Measurements from ENCODE around the gene PRKCE.

The PRKCE gene

GRCh38 chr2:45750484-45750883 lies 99.0 kb downstream of the PRKCE start:
- no peak for DNase-seq (ENCODE audit: low read depth in 1 of 2, low spot score in 1 of 2)

DNA sequence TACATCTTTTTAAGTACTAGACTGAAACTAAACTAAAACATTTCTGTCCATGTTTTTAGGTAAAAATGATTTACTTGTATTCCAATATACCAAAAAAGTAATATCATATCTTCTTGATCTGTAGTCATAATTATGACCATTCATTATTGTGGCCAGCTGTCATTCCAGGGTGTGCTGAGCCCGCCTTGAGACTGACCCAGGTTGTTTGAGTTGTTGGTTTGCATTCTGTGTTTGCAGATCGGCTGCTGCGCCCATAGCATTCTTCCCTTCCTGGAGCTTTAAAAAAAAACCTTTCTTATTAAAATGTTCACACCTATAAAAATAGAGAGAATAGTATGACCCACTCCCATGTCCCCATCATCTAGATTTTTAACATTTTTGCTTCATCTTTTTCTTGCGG lies 101.9 kb downstream of the PRKCE start:
- DNase-seq (ENCODE audit: low read depth in 1 of 2, low spot score in 1 of 2) = no peak

DNA sequence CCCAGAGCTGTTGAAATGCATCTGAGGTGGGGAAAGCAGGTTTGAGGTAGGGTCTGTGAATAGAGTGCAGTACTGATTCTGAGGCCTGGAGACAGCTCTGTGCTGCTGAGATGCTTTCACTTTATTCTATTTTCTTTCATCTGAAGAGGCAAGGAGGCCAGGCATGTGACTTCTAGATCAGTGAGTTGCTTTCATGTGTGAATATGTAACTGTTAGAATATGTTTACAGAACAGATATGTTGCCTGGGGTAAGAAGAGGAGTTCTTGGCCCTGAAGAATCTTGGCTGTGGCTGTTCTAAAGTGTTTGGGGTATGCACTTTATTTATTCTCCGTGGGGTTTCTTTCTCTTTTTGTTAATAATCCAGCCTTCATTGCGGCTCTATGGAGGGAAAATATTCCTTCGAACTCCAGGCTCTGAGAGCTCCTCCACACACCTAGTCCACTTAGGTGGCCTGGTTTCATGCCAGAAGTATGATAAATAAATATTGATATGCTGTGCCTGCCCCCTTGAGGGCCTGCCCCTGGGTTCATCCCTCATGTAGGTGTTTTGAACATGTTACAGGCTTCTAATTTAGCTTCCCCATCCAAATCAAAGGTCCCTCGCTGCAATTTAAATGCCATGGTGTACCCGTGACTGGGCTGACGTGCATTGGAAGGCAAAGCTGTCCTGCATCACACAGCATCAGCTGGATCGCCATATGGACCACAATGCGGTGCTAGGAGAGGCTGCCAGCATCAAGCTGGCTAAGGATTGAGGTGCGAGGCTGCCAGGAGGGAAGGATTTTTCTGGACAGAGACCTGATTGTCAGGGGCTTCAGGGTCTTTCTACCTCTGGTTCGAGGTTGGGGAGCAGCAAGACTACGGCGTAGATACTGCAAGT lies 102.9 kb downstream of the PRKCE start:
- no peak for DNase-seq (ENCODE audit: low read depth in 1 of 2, low spot score in 1 of 2)

GRCh38 chr2:45755585-45756335 lies 104.3 kb downstream of the PRKCE start:
- no peak for DNase-seq (ENCODE audit: low read depth in 1 of 2, low spot score in 1 of 2)

DNA sequence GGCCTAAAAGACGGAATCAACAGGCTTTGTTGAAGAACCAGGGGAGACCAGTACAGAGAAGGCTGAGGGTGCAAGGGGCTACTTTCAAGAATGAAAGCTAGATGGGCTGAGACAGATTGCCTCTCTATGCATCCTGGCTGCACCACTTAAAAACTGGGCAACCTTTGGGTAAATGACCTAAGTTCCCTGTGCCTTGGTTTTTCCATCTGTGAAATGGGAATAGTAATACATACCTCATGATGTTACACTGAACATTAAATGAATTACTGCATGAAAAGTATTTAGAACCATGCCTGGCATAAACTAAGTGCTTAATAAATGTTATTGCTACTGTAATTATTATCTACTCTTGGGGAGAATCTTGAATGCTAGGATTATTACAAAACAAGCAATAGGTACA lies 106.5 kb downstream of the PRKCE start:
- no peak for DNase-seq (ENCODE audit: low read depth in 1 of 2, low spot score in 1 of 2)

GRCh38 chr2:45759310-45759851 lies 107.9 kb downstream of the PRKCE start:
- DNase-seq (ENCODE audit: low read depth in 1 of 2, low spot score in 1 of 2) = no peak

- no peak for DNase-seq (ENCODE audit: low read depth in 1 of 2, low spot score in 1 of 2)
These were observed 110.2 kb downstream of the PRKCE start for GRCh38 chr2:45761635-45762034.

DNA sequence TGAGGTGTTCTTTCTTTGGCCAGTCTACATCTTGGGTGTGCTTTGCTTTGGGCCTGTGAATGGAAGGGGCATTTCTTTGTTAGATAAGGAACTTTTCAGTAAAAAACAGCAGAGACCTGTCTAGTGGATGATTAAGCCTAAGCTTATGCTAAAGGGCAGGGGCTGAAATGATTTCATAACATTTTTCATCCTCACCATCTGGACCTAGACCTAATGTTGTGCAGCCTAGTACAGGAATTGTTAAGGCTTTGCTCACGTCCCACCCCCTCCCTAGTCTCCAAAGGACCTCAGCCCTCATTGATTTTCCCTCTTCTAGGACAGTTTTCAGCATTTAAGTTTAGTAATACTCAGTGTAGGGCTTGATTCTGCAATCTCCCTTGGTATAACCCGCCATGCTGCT lies 111.8 kb downstream of the PRKCE start:
- no peak for DNase-seq (ENCODE audit: low read depth in 1 of 2, low spot score in 1 of 2)

- DNase-seq (ENCODE audit: low read depth in 1 of 2, low spot score in 1 of 2) = no peak
These were observed 112.3 kb downstream of the PRKCE start for GRCh38 chr2:45763797-45764196.

GRCh38 chr2:45765007-45765727 lies 113.7 kb downstream of the PRKCE start:
- no peak for DNase-seq (ENCODE audit: low read depth in 1 of 2, low spot score in 1 of 2)

GRCh38 chr2:45765728-45766254 lies 114.3 kb downstream of the PRKCE start:
- DNase-seq (ENCODE audit: low read depth in 1 of 2, low spot score in 1 of 2) = no peak

DNA sequence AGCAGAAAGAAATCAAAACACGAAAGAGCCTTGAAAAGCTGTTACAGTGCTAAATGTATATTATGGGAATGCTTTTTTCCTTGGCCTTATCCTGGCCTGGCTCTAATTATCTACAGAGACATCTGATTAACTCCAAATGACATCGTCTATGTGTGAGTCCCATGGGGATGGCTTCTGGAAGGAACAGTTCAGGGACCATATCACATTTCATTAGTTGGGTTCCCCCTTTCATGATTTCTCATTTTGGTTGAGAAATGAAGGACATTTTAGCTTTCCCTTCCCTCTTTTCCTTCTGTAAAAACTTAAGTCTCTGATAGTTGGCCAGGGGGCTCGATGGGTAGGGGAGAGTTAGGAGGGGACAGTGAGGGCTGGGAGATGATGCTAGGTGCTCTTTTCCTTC lies 116.7 kb downstream of the PRKCE start:
- no peak for DNase-seq (ENCODE audit: low read depth in 1 of 2, low spot score in 1 of 2)

- DNase-seq (ENCODE audit: low read depth in 1 of 2, low spot score in 1 of 2) = no peak
These were observed 117.6 kb downstream of the PRKCE start for GRCh38 chr2:45769056-45769455.

GRCh38 chr2:45769854-45770576 lies 118.5 kb downstream of the PRKCE start:
- no peak for DNase-seq (ENCODE audit: low read depth in 1 of 2, low spot score in 1 of 2)

- no peak for DNase-seq (ENCODE audit: low read depth in 1 of 2, low spot score in 1 of 2)
These were observed 119.3 kb downstream of the PRKCE start for GRCh38 chr2:45770811-45771210.

DNA sequence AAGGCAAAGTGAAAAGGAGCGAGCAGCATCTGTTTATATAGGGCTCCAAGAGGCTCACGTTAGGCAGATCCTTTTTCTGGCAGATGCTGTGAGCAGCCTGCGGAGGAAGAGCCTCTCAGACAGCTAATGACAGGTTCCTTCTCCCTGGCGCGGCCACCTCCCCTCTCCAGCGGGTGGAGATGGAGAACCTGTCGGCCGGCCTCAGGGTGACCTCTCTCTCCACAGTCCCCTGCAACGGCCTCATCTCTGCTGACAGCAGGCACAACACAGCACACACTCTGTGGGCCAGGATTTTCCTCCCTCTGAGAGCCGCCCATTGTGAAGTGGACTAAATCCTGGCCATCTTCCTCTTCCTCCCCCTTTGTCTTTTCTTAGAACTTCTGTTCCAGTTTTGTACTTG lies 119.8 kb downstream of the PRKCE start:
- DNase-seq (ENCODE audit: low read depth in 1 of 2, low spot score in 1 of 2) = no peak

DNA sequence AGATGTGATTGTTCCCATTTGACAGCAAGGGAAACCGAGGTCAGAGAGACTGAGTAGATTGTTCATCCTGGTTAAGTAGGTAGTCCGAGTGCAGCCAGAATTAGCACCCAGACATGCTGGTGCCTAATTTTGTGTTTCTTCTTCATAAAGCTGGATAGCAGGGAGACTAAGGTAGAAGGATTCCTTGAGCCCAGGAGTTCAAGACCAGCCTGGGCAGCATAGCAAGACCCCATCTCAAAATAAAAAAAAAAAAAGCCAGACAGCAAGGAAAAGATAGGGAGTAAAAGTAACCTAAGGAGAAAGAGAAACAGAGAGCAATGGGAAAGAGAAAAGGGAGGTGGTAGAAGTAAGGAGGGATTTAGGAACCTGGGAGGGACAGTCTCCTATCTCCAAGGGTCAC lies 120.6 kb downstream of the PRKCE start:
- no peak for DNase-seq (ENCODE audit: low read depth in 1 of 2, low spot score in 1 of 2)

- DNase-seq (ENCODE audit: low read depth in 1 of 2, low spot score in 1 of 2) = no peak
These were observed 122.4 kb downstream of the PRKCE start for GRCh38 chr2:45773909-45774308.

- DNase-seq (ENCODE audit: low read depth in 1 of 2, low spot score in 1 of 2) = no peak
These were observed 123.3 kb downstream of the PRKCE start for GRCh38 chr2:45774688-45775244.

Measured in activated T-helper 1 cell treated with anti-CD3 and anti-CD28 coated beads, Interleukin-2, amount 50 U/mL, for 16 hours (primary cell).